GM12865 (cell line): ENCODE results near the gene HADH.

Experiments
- DNase-seq: peaks from one replicate; pipeline ENCODE4 v3.0.0; 2010; ENCODE audit warnings: low read depth
- H3K4me3 ChIP-seq: 2 replicates; pipeline ENCODE4 v1.5.1; 2011; ENCODE audit warnings: mild to moderate bottlenecking, low read depth, low read length, control low read depth
- TF ChIP-seq, protein P1 (sequence below): IDR thresholded peaks from 2 replicates; pipeline ENCODE4 v1.5.1; 2011; ENCODE audit warnings: low read length, control low read depth, low read depth, inconsistent platforms; ENCODE audit not compliant: insufficient read depth; ENCODE audit errors: missing control alignments

HADH gene

DNA sequence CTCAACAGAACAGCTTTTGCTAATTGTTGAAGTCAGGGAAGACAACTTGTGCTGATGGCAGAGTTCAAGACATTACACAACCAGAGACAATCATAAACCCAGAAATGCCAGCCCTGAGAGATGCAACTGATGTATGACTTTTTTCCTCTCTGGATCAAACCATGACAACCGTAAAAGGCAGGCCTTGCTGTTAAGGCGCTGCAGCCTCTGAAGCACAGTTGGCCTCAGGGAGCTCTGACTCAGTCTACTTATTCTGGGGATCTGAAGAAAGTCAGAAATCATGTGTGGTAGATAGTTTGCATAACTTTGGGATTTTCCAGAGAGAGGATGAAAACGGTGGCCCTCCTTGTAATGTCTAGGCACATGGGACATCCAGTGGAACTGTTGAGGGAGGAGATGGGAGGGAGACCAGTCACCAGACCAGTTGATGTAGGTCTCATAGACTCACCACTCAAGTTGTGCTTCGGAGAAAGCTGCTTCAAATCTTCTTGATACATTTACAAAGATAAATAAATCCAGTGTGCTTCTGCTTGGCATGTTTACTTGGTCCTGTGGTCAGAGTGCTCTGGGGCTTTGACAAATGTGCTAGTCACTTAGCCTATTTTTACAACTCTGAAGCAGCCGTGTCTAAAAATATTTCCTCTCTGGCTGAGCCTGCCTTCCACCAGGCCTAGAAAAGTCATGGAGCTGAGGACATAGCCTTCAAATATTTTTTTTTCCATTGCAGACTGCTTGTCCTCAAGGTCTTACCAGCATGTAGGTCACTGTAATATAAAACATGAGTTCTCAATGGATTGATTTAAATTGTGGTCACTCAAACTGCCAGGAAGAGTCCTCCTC lies 7.5 kb downstream of the HADH start:
- no peak overlapping the region for H3K4me3 ChIP-seq
- TF ChIP-seq, protein P1, sequence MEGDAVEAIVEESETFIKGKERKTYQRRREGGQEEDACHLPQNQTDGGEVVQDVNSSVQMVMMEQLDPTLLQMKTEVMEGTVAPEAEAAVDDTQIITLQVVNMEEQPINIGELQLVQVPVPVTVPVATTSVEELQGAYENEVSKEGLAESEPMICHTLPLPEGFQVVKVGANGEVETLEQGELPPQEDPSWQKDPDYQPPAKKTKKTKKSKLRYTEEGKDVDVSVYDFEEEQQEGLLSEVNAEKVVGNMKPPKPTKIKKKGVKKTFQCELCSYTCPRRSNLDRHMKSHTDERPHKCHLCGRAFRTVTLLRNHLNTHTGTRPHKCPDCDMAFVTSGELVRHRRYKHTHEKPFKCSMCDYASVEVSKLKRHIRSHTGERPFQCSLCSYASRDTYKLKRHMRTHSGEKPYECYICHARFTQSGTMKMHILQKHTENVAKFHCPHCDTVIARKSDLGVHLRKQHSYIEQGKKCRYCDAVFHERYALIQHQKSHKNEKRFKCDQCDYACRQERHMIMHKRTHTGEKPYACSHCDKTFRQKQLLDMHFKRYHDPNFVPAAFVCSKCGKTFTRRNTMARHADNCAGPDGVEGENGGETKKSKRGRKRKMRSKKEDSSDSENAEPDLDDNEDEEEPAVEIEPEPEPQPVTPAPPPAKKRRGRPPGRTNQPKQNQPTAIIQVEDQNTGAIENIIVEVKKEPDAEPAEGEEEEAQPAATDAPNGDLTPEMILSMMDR: no peak
- no peak for DNase-seq

DNA sequence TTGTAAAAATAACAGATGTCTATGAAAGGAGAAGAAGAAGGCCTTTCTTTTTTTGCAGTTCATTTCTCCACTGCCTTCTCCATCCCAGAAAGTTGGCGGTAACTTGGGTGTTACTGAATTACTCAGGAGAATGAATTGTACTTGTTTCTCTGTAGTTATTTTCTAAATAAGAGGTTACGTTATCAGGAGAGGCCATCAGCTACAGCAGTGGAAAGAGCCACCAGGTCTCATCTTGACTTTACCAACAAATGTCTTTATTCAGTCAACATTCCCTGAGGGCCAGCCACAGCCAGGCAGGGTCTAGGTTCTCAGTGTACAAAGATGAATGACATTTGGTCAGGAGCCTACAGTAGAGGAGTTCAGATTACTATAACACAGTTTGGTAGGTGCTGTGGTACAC lies 8.1 kb downstream of the HADH start:
- H3K4me3 ChIP-seq: no peak overlapping the region
- TF ChIP-seq, protein P1: no peak
- no peak for DNase-seq

DNA sequence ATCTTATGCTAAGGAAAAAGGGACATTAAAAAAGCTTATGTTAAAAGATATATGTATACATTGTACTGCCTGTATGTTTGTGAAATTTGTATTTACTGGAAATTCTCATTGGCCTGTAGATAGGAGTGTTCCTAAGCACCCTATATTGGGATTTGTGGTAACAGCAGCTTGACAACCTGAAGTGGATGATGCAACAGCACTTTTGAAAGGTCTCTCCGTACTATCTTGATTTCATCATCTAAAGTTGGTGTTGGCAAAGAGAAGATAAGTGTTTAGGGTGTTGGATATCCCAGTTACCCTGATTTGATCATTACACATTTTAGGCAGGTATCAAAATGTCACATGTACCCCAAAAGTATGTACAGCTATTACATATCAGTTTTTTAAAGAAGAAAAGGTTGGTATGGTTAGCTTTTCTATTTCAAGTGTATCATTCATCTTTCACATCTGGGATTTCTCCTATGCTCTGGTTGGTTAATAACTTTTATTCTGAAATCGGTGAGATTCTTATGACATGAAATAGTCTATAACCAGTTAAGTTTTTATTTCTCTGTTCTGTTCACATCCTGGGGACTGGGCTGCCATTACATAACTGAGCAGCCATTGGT lies 10.3 kb downstream of the HADH start:
- DNase-seq: no peak
- no peak overlapping the region for H3K4me3 ChIP-seq
- TF ChIP-seq, protein P1: no peak

DNA sequence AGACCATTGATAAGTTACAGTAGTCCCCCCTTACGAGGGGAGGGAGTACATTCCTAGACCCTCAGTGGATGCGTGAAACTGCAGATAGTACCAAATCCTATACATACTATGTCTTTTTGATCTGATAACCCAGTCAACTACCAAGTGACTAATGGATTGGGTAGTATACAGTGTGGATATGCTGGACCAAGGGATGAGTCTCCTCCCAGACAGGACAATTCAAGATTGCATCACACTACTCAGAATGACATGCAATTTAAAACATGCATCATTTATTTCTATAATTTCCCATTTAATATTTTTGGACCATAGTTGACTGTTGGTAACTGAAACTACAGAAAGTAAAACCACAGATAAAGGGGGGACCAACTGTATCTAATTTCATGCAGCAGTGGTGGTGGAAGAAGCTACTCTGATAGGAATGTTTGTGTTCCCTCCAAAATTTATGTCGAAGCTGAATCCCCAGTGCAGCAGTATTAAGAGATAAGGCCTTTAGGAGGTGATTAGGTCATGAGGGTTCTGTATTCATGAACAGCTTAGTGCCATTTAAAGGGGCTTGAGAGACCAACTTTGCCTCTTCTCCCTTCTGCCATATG lies 11.9 kb downstream of the HADH start:
- TF ChIP-seq, protein P1: no peak
- DNase-seq: no peak
- H3K4me3 ChIP-seq: no peak overlapping the region

DNA sequence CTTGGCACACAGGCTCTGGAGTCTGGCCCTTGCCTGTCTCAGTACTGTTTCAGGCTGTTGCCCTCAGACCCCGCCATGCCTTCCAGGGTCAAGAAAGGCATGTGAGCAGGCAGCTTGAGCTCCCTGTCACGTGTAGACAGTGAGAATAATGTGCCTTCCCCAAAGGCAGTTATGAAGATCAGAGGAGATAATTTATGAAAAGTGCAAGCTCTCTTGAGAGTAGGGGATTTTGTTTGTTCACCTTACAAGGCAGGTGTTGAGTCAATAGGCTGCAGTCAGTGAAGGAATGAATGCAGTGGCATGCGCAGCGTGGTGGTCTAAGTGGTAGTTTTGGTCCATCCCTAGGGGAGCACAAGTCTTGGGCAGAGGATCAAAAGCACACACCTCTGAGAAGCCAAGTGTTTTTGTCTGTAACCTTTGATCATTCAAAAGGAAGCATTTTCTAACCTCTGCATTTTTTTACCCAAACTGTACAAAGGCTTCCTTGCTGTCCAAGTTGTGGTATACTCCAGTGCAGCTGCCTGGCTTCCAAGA lies 14.4 kb downstream of the HADH start:
- DNase-seq: no peak
- H3K4me3 ChIP-seq: no peak overlapping the region
- TF ChIP-seq, protein P1: no peak

DNA sequence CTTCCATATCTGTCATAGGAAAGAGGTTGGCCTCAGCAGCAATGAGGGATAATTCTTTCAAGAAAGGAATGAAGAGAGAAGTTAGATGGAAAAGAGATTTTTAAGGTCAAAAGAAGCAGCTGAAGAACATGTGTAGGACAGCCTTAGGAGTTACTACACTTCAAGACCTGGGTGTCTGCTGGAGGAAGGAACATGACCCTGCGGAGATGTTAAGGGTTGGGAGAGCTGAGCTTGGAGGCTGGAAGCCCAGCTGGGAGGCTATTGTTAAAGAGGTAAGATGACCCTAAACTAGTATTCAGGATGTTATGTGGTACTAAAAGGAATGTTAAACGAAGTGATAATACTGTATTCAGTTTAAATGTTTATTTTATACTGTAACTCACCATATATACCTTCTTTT lies 15.0 kb downstream of the HADH start:
- TF ChIP-seq, protein P1: no peak
- DNase-seq: no peak
- H3K4me3 ChIP-seq: no peak overlapping the region
